Measurements from ENCODE around the gene PIP.
"Not testable (repeated sequence)": the region's sequence is repeated elsewhere in the genome, so short reads cannot be mapped to it uniquely, and the experiment has no call there.

Gene PIP

DNA sequence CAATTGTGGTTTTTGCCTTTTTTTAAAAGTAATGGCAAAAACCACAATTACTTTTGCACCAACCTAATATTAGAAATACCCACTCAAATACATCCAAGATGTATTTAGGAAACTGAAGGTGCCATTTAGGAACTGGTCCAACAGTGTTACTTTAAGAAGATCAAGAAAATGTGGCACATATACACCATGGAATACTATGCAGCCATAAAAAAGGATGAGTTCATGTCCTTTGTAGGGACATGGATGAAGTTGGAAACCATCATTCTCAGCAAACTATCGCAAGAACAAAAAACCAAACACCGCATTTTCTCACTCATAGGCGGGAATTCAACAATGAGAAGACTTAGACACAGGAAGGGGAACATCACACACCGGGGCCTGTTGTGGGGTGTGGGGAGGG is 48.9 kb downstream of the PIP start:
- DNase-seq = not testable (repeated sequence)

DNA sequence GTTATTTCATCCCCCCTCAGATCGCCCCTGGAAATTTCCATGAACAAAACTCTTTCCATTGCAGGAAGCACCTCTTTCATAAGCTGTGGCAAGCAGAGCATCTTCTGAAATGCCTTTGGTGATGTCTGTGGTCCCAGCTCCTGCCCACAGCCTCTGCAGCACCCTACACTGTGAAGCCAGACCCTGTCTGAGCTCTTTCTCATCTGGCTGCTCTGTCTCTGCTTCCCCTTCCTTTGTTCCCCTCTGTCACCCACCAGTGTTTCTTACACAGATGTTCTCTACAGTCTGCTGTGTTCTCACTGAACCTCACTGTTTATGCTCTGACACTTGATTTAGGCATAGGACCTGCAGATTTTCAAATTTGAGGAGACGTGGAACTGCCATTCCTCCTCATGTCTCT is 49.5 kb downstream of the PIP start:
- no peak for DNase-seq

DNA sequence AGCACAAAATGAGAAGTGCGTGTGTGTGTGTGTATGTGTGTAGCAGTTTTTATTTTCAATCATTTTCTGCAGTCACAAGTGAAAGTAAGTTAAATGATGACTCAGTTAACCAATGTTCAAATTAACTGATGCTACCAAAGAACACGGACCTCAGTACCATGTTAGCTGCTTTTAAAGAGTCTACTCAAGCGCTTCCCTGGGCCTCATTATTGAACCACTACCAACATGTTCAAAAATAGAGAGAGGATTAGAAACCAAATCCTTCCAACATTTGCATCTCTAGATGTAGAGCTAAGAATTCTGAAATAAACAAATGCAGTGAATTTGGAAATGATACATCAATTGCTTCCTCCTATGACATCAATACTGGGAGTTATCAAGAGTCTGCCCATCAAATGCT is 51.1 kb downstream of the PIP start, which contains the start of gene TAS2R39:
Gene TAS2R39, plus strand, starts transcription at position 396 of the 400 bp plus-strand sequence. Its CDS starts 0 bp downstream, at position 396.
- DNase-seq = no peak

DNA sequence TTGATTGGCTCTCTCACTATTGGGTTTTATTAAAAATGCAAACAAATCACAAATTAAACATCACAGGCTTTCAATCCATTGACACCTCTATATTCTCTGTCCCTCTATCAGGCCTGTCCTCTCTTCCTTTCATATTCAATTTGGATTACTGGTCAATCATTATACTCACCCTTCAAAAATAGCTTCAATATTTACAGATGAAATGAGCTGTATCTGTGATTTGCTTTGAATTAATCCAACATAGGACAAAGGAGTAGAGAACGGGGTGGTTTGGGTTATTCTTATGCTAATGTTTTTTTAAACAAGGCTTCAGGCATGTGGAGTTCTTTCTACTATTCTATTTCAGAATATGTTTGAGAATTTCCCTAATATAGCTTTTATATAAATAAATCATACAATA is 53.7 kb downstream of the PIP start:
- no peak for DNase-seq

DNA sequence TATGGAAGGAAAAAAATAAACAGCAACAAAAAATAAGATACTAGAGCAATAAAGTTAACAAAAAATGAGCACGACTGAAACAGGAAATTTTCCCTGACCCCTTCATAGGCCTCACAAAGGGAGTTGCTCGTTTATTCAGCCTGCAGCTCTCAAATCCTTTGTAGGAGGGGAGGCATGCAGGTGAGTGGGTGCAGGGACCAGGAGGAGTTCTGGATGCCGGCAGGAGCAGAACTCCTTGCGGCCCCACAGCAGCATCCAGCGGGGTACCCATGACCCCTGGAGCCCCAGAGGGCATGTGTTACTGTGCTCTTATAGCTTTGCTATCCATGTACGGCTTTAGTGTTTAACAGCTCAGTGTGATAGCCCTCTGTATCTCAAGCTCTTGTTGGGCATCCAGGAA is 57.1 kb downstream of the PIP start:
- DNase-seq = no peak
